ENCODE measurements around the gene SH3BP1.

GRCh38 chr22:37681556-37682049, 42.1 kb downstream of the SH3BP1 start:
- peak; percentile 94 for TF ChIP-seq CTCF (conservative IDR thresholded peaks at IDR 0.05)
- TF ChIP-seq EZH2 (IDR thresholded peaks at IDR 0.05; ENCODE audit: low read depth), result no peak

Measured in PC-9 (cell line).